A549 (cell line): ENCODE data around the gene PPP4R2. TPM values are rescaled to one million over a fixed set of nuclear protein-coding genes. Genes with fewer than 3 reads are reported as not detected.

ENCODE experiments used
- ATAC-seq, 2 experiments: fragments of 200-7000 bp in 1 of 2; fragments of >200 bp in 1 of 2; cut with Nextera tagmentation in 1 of 2; cut with Tn5 transposase in 1 of 2; 3 replicates each; pipeline versions ENCODE4 v1.8.0 to v1.9.1; 2018 to 2020; ENCODE audit warnings: mild to moderate bottlenecking in 1 of 2, moderate library complexity in 1 of 2
- CTCF ChIA-PET: fragments of 300-600 bp; sonication (Branson Sonifier 250); formaldehyde crosslinking; extraction: SDS; loops from one replicate; lab custom pipeline; 2021; ENCODE audit warnings: antibody characterized with exemption, inconsistent platforms; lab: Yijun Ruan, JAX
- POLR2A ChIA-PET: fragments of 350-600 bp; formaldehyde crosslinking; extraction: SDS; loops from one replicate; lab custom pipeline; 2021; ENCODE audit warnings: antibody characterized with exemption, inconsistent platforms; lab: Yijun Ruan, JAX
- DNase-seq, 2 experiments: peaks; one replicate each; pipeline versions ENCODE4 v3.0.0 to v3.0.0-alpha.2; 2011 to 2016; ENCODE audit warnings: low read depth in 1 of 2, low spot score in 1 of 2
- FAIRE-seq: peaks from 2 replicates; lab custom pipeline; 2011; peaks lifted over from hg19 to GRCh38; lab: Jason Lieb, UNC
- H3K27ac ChIP-seq, 2 experiments: fragments of >200 bp; sonication (Bioruptor Twin); formaldehyde crosslinking; 3 replicates each; pipeline ENCODE4 v1.5.1; 2016 to 2017
- H3K4me1 ChIP-seq: fragments of >200 bp; sonication (Bioruptor Twin); formaldehyde crosslinking; 3 replicates; pipeline ENCODE4 v1.6.1; 2016
- H3K4me2 ChIP-seq: fragments of >200 bp; sonication (Bioruptor Twin); formaldehyde crosslinking; 3 replicates; pipeline ENCODE4 v1.6.1; 2016
- H3K4me3 ChIP-seq: fragments of >200 bp; sonication (Bioruptor Twin); formaldehyde crosslinking; 3 replicates; pipeline ENCODE4 v1.5.1; 2016
- H3K9me3 ChIP-seq: fragments of >200 bp; sonication (Bioruptor Twin); formaldehyde crosslinking; 3 replicates; pipeline ENCODE4 v1.6.1; 2016
- BHLHE40 ChIP-seq: IDR thresholded peaks from 2 replicates; pipeline ENCODE4 v1.6.1; 2012; ENCODE audit warnings: low read depth, low read length, inconsistent platforms
- CEBPB ChIP-seq, 2 experiments: fragments of >200 bp in 1 of 2; sonication (Bioruptor Twin) in 1 of 2; formaldehyde crosslinking in 1 of 2; IDR thresholded peaks; 2 replicates each; pipeline ENCODE4 v1.6.1; 2012 to 2016
- EHMT2 ChIP-seq: fragments of 200-600 bp; sonication (generic); IDR thresholded peaks from 2 replicates; pipeline ENCODE4 v1.6.1; 2016; ENCODE audit warnings: antibody characterized with exemption, low read depth, mild to moderate bottlenecking, moderate library complexity
- ELK1 ChIP-seq: fragments of 150-350 bp; IDR thresholded peaks from 2 replicates; pipeline ENCODE4 v1.6.1; 2014; ENCODE audit warnings: low read depth, mild to moderate bottlenecking, low read length
- ESRRA ChIP-seq: fragments of 150-350 bp; IDR thresholded peaks from 2 replicates; pipeline ENCODE4 v1.6.1; 2014; ENCODE audit warnings: mild to moderate bottlenecking, low read length, borderline replicate concordance
- FOSL2 ChIP-seq, 2 experiments: fragments of 450-650 bp in 1 of 2; fragments of >200 bp in 1 of 2; sonication (Bioruptor Twin) in 1 of 2; formaldehyde crosslinking; IDR thresholded peaks; 2 replicates each; pipeline versions ENCODE4 v1.5.0 to v1.6.1; 2016 to 2020; ENCODE audit warnings: mild to moderate bottlenecking in 1 of 2, moderate library complexity in 1 of 2
- JUNB ChIP-seq: fragments of >200 bp; sonication (Bioruptor Twin); formaldehyde crosslinking; IDR thresholded peaks from 2 replicates; pipeline ENCODE4 v1.6.1; 2016
- KDM1A ChIP-seq: fragments of 200-600 bp; sonication (generic); IDR thresholded peaks from 2 replicates; pipeline ENCODE4 v1.6.1; 2016; ENCODE audit warnings: low read depth, mild to moderate bottlenecking
- KDM5A ChIP-seq: fragments of 200-600 bp; sonication (generic); IDR thresholded peaks from 2 replicates; pipeline ENCODE4 v1.6.1; 2016; ENCODE audit warnings: antibody characterized with exemption, mild to moderate bottlenecking
- MAX ChIP-seq: IDR thresholded peaks from 2 replicates; pipeline ENCODE4 v1.6.1; 2012
- MAZ ChIP-seq: fragments of 150-350 bp; IDR thresholded peaks from 2 replicates; pipeline ENCODE4 v1.6.1; 2014; ENCODE audit warnings: antibody characterized with exemption, low read depth, low read length, borderline replicate concordance
- NFE2L2 ChIP-seq: fragments of 150-350 bp; conservative IDR thresholded peaks from 2 replicates; pipeline ENCODE4 v1.6.1; 2014; ENCODE audit warnings: low read length
- NPAS2 ChIP-seq: fragments of 250-450 bp; sonication (Bioruptor Pico); IDR thresholded peaks from 2 replicates; pipeline ENCODE4 v1.8.0; 2022; ENCODE audit warnings: mild to moderate bottlenecking, moderate library complexity, borderline replicate concordance
- NR3C1 ChIP-seq: fragments of >200 bp; sonication (Bioruptor Twin); formaldehyde crosslinking; IDR thresholded peaks from 3 replicates; pipeline ENCODE4 v1.6.1; 2017
- PHF8 ChIP-seq: fragments of 200-600 bp; sonication (generic); IDR thresholded peaks from 2 replicates; pipeline ENCODE4 v1.6.1; 2016; ENCODE audit warnings: low read depth, mild to moderate bottlenecking, antibody characterized with exemption, moderate library complexity, borderline replicate concordance
- ZC3H11A ChIP-seq: fragments of 450-650 bp; IDR thresholded peaks from 2 replicates; pipeline ENCODE4 v1.6.1; 2014; ENCODE audit warnings: antibody characterized with exemption, mild to moderate bottlenecking
- WGBS: methylation state at CpG from one replicate; pipeline ENCODE4 v1.1.6; 2017; ENCODE audit errors: missing lambda C conversion rate; 5-methylcytosine and 5-hydroxymethylcytosine counted together
- polyA plus RNA-seq, 4 experiments: library from polyadenylated mRNA; depleted of rRNA in 3 of 4; stranded (reverse); fragments of >200 nt; fragmentation: RNase III in 1 of 4; extraction: RNeasy Plus Mini Kit Qiagen cat#74134 plus additional on column Dnase treatment in 1 of 4; gene quantifications; 2 replicates in 3 of 4; 3 replicates in 1 of 4; pipeline ENCODE4 v1.2.3, GENCODE V29; 2011 to 2017
- TF ChIP-seq, protein P1 (sequence below): fragments of 250-450 bp; sonication (Bioruptor Pico); IDR thresholded peaks from 2 replicates; pipeline ENCODE4 v1.5.0; 2020; ENCODE audit warnings: low read depth, mild to moderate bottlenecking, moderate library complexity
- TF ChIP-seq, protein P2 (sequence below): IDR thresholded peaks from 2 replicates; pipeline ENCODE4 v1.6.1; 2012
- TF ChIP-seq, protein P3 (sequence below): IDR thresholded peaks from 2 replicates; pipeline ENCODE4 v1.6.1; 2012; ENCODE audit warnings: low read depth, borderline replicate concordance

Gene PPP4R2
- polyA plus RNA-seq, 2 of the 4 experiments (the other 2 are of a cell fraction): 39.3 to 68.4 TPM

GRCh38 chr3:73030073-73030597 is 33.5 kb downstream of the PPP4R2 start:
- H3K4me3 ChIP-seq: no peak overlapping the region
- FAIRE-seq (no peak), ATAC-seq (no peak), DNase-seq (no peak)
- 97% methylated on average over 1 of the region's 1 CpG for WGBS
- H3K9me3 ChIP-seq: no peaks in the 10 kb centered on the region
- CTCF ChIA-PET: interaction anchor here (1.2 to 1.5 kb wide), 2 partner anchors 15 to 26 kb away, joined by 4 to 5 read pairs; no protein-coding TSS in a partner anchor
- POLR2A ChIA-PET: no interaction called here
- H3K4me2 ChIP-seq: peak overlapping the region; percentile 44; the same call in 2 of the 3 replicates
- TF ChIP-seq MAZ: no peak
- TF ChIP-seq ESRRA: no peak
- no peak for TF ChIP-seq KDM5A
- no peak for TF ChIP-seq ZC3H11A
- TF ChIP-seq, protein P1, sequence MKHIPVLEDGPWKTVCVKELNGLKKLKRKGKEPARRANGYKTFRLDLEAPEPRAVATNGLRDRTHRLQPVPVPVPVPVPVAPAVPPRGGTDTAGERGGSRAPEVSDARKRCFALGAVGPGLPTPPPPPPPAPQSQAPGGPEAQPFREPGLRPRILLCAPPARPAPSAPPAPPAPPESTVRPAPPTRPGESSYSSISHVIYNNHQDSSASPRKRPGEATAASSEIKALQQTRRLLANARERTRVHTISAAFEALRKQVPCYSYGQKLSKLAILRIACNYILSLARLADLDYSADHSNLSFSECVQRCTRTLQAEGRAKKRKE (CRISPR knock-in tag): no peak
- TF ChIP-seq NFE2L2: no peak
- TF ChIP-seq, protein P2, sequence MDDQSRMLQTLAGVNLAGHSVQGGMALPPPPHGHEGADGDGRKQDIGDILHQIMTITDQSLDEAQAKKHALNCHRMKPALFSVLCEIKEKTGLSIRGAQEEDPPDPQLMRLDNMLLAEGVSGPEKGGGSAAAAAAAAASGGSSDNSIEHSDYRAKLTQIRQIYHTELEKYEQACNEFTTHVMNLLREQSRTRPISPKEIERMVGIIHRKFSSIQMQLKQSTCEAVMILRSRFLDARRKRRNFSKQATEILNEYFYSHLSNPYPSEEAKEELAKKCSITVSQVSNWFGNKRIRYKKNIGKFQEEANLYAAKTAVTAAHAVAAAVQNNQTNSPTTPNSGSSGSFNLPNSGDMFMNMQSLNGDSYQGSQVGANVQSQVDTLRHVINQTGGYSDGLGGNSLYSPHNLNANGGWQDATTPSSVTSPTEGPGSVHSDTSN: no peak
- TF ChIP-seq JUNB: no peak
- TF ChIP-seq, protein P3, sequence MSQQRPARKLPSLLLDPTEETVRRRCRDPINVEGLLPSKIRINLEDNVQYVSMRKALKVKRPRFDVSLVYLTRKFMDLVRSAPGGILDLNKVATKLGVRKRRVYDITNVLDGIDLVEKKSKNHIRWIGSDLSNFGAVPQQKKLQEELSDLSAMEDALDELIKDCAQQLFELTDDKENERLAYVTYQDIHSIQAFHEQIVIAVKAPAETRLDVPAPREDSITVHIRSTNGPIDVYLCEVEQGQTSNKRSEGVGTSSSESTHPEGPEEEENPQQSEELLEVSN: no peak
- TF ChIP-seq ELK1: no peak
- no peak for TF ChIP-seq PHF8
- no peak for TF ChIP-seq NR3C1
- no peak for TF ChIP-seq KDM1A
- TF ChIP-seq NPAS2 (CRISPR knock-in tag): no peak
- H3K27ac ChIP-seq: peak overlapping the region in 1 of 2 experiments; percentile 72; a peak in 2 of 6 replicates
- peaks cover 18% of the 10 kb centered on the region for H3K4me1 ChIP-seq

- ATAC-seq: no peak; a peak in 1 of 6 replicates
- TF ChIP-seq MAX (no peak), BHLHE40 (no peak), CEBPB (IDR thresholded peaks at IDR 0.05) (no peak), EHMT2 (no peak), FOSL2 (IDR thresholded peaks at IDR 0.05) (no peak), FOSL2 (CRISPR knock-in tag; IDR thresholded peaks at IDR 0.05) (no peak)
- DNase-seq: no peak
- POLR2A ChIA-PET: no interaction called here
- CTCF ChIA-PET: interaction anchor here (1.0 to 1.2 kb wide), 3 partner anchors 13 to 54 kb away, joined by 3 to 4 read pairs (median 4); no protein-coding TSS in a partner anchor
- Histone ChIP-seq H3K4me2 (no peak overlapping the region), H3K4me1 (peaks cover 27% of the 10 kb centered on the region), H3K27ac (no peak overlapping the region), H3K4me3 (no peak overlapping the region), H3K9me3 (no peaks in the 10 kb centered on the region)
- FAIRE-seq: no peak
- 59% methylated on average over 2 of the region's 2 CpGs for WGBS
Observed at GRCh38 chr3:73031573-73032103, 35.0 kb downstream of the PPP4R2 start.
